Uterus (tissue), 4 donors: ENCODE results near the gene C11orf58. TPM values are rescaled to one million over a fixed set of nuclear protein-coding genes. Genes with fewer than 3 reads are reported as not detected.

Experiments used
- DNase-seq, 2 donors: peaks; one replicate each; pipeline ENCODE4 v3.0.0-alpha.2; 2019 to 2020
- H3K27ac ChIP-seq, 2 donors: fragments of 200-600 bp; sonication (generic); 1 replicate in 1 of 2; 2 replicates in 1 of 2; pipeline ENCODE4 v1.5.1; 2016 to 2018
- H3K27me3 ChIP-seq, 2 donors: fragments of 200-600 bp; sonication (generic); one replicate each; pipeline ENCODE4 v1.5.1; 2018 to 2019; ENCODE audit warnings: control low read depth in 1 of 2
- H3K36me3 ChIP-seq, 2 donors: fragments of 200-600 bp; sonication (generic); one replicate each; pipeline ENCODE4 v1.5.1; 2019; ENCODE audit warnings: control low read depth in 1 of 2
- H3K4me1 ChIP-seq, 2 donors: fragments of 200-600 bp; sonication (generic); one replicate each; pipeline ENCODE4 v1.5.1; 2018 to 2019; ENCODE audit warnings: control low read depth in 1 of 2
- H3K4me3 ChIP-seq, 2 donors: fragments of 200-600 bp; sonication (generic); 1 replicate in 1 of 2; 2 replicates in 1 of 2; pipeline ENCODE4 v1.5.1; 2018 to 2019; ENCODE audit warnings: mild to moderate bottlenecking in 1 of 2
- H3K9me3 ChIP-seq, 2 donors: fragments of 200-600 bp; sonication (generic); one replicate each; pipeline ENCODE4 v1.5.1; 2019; ENCODE audit warnings: control low read depth in 1 of 2
- POLR2A ChIP-seq, 2 donors: fragments of 450-650 bp; IDR thresholded peaks; one replicate each; pipeline ENCODE4 v1.6.1; 2016; ENCODE audit warnings: antibody characterized with exemption in 2 of 2, mild to moderate bottlenecking in 1 of 2, moderate library complexity in 1 of 2
- intact Hi-C: fragments of 100-400 bp; cut with DNase I; formaldehyde crosslinking; loops from one replicate; pipeline ENCODE4 v1.15.1; 2023; ENCODE audit warnings: low total_unique reads
- total RNA-seq, 4 donors: library from RNA; depleted of rRNA in 3 of 4; stranded (reverse); fragments of >200 nt in 3 of 4; gene quantifications; one replicate each; pipeline versions ENCODE4 v1.1.0 to v1.2.4, GENCODE V29; 2014 to 2023
- TF ChIP-seq, protein P1 (sequence below), 4 experiments: fragments of 200-600 bp in 2 of 4; fragments of 450-650 bp in 2 of 4; sonication (generic) in 2 of 4; IDR thresholded peaks; one replicate each; pipeline ENCODE4 v1.5.1; 2016 to 2019; ENCODE audit warnings: antibody characterized with exemption in 4 of 4, mild to moderate bottlenecking in 2 of 4, moderate library complexity in 1 of 4
- donor health status: DM: yes; HTN: yes; CAD: no.

C11orf58 gene
- total RNA-seq, 4 donors from 2014 or later: 126 to 252 (median 148) TPM

DNA sequence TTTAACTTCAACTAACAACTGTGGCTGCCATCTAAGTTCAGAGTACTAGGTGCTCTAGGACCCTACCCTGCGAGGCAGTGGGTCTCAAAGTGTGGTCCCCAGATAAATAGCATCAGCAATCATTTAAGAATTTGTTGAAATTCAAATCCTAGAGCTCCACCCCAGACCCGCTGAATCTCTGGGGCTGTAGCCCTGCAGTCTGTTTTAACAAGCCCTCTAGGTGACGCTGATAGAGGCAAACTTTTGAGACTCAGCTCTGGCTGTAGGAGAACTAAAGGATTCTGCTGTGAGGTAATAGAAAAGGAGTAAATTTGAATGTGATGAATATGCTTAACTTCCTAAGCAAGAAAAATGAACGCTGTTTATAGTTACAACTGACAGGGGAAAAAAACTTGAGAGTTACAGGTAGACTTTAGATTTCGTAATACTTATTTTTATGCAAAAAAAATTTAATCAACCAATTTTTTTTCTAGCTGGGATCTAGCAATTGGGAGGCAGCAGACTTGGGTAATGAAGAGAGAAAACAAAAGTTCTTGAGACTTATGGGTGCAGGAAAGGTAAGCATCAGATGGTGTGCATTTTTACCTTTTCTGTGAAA lies 5.8 kb downstream of the C11orf58 start:
- Histone ChIP-seq H3K27me3 (no peaks in the 10 kb centered on the region), H3K4me3 (no peak overlapping the region), H3K36me3 (no peaks in the 10 kb centered on the region), H3K27ac (no peak overlapping the region), H3K4me1 (peaks cover 7 to 20% of the 10 kb centered on the region in 2 donors), H3K9me3 (no peaks in the 10 kb centered on the region)
- no peak for DNase-seq
- TF ChIP-seq POLR2A (IDR thresholded peaks at IDR 0.05): no peak
- TF ChIP-seq, protein P1, sequence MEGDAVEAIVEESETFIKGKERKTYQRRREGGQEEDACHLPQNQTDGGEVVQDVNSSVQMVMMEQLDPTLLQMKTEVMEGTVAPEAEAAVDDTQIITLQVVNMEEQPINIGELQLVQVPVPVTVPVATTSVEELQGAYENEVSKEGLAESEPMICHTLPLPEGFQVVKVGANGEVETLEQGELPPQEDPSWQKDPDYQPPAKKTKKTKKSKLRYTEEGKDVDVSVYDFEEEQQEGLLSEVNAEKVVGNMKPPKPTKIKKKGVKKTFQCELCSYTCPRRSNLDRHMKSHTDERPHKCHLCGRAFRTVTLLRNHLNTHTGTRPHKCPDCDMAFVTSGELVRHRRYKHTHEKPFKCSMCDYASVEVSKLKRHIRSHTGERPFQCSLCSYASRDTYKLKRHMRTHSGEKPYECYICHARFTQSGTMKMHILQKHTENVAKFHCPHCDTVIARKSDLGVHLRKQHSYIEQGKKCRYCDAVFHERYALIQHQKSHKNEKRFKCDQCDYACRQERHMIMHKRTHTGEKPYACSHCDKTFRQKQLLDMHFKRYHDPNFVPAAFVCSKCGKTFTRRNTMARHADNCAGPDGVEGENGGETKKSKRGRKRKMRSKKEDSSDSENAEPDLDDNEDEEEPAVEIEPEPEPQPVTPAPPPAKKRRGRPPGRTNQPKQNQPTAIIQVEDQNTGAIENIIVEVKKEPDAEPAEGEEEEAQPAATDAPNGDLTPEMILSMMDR (IDR thresholded peaks at IDR 0.05): no peak
- intact Hi-C loops: no loop called here

DNA sequence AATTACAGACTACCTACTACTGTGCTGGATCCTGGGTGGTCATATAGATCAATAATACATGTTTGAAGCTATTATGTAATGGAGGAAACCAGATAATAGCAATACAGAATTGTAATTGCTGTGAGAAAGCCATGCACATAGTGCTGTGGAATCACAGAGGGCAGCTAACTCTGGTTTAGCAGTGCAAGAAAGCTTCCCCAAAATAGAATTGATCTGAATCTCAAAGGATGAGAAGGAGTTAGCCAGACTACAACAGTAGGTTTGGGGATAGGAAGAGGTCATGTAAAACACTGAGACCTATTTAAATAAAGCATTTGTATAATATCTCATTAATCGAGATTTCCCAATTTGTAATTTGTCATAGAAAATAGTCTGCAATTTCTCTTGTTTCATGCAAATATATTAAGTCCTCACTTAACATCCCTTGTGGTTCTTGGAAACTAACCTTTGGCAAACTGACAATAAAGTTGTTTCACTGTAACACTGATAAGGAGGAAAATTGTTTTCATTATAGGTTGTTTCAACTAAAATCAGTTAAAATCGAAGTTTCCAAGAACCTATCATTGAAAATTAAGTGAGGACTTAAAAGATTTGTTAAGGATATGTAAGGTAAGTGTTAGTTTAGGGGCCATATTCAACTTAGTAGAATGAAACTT lies 7.6 kb downstream of the C11orf58 start:
- TF ChIP-seq, protein P1 (IDR thresholded peaks at IDR 0.05): no peak
- no peak for TF ChIP-seq POLR2A (IDR thresholded peaks at IDR 0.05)
- H3K9me3 ChIP-seq: no peaks in the 10 kb centered on the region
- H3K4me1 ChIP-seq: peaks cover 0 to 20% of the 10 kb centered on the region in 2 donors
- H3K27ac ChIP-seq: no peak overlapping the region
- H3K4me3 ChIP-seq: no peak overlapping the region
- no peaks in the 10 kb centered on the region for H3K27me3 ChIP-seq
- H3K36me3 ChIP-seq: no peaks in the 10 kb centered on the region
- DNase-seq: no peak
- intact Hi-C loops: no loop called here

DNA sequence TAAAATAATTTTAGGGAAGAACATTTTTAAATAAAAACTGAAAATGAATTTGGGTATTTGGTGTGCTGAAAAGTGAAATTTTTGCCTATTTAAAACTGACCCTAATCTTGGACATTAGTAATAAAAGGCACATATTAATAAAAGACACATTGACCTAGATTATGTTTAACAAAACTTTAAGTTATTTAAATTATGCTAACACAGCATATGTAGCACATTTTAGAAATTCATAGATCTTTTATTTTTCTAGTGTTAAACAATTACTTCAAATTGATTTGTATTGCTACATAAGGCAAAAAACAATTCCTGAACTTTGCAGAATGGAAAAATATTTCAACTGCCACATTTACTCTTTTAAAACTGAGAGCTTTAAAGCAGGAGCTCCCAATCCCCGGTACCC lies 10.6 kb downstream of the C11orf58 start:
- TF ChIP-seq POLR2A (IDR thresholded peaks at IDR 0.05): no peak
- TF ChIP-seq, protein P1 (IDR thresholded peaks at IDR 0.05): no peak
- Histone ChIP-seq H3K9me3 (no peaks in the 10 kb centered on the region), H3K4me3 (no peak overlapping the region), H3K4me1 (peaks cover 0 to 8% of the 10 kb centered on the region in 2 donors), H3K27ac (no peak overlapping the region), H3K27me3 (no peaks in the 10 kb centered on the region), H3K36me3 (no peaks in the 10 kb centered on the region)
- intact Hi-C loops: no loop called here
- DNase-seq: no peak

DNA sequence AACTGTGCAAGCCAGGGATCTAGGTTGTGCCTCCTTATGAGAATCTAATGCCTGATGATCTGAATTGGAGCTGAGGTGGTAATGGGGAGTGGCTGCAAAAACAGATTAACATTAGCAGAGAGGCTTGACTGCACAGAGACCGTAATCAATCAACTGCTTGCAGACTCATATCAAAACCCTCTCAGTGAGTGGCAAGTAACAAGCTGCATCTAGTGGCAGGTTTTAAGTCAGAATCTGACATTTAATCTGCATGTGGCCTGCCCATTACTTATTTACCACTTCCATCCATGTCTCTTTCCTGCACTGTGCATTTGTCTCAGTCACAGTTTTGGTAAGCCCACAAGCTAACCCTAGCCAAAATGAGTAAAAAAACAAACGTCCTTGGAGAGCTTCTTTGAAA lies 11.2 kb downstream of the C11orf58 start:
- Histone ChIP-seq H3K9me3 (no peaks in the 10 kb centered on the region), H3K36me3 (no peaks in the 10 kb centered on the region), H3K27me3 (no peaks in the 10 kb centered on the region), H3K4me3 (no peak overlapping the region), H3K27ac (no peak overlapping the region), H3K4me1 (peaks cover 0 to 8% of the 10 kb centered on the region in 2 donors)
- no peak for DNase-seq
- intact Hi-C loops: no loop called here
- TF ChIP-seq POLR2A (IDR thresholded peaks at IDR 0.05): no peak
- TF ChIP-seq, protein P1 (IDR thresholded peaks at IDR 0.05): no peak

DNA sequence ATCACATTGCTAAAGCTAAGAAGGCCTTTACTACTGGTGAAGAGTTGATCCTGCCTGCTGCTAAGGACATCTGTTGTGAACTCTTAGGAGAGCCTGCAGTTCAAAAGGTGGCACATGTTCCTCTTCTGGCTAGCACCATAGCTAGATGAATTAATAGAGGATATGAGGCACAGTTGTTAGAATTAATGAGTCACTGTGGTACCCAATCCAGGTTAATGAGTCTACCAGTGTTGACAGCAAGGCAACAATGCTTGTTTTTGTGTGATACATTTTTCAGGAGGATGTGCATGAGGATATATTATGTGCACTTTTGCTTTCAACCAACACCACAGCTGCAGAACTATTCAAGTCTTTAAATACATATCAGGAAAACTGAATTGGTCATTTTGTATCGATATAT lies 12.0 kb downstream of the C11orf58 start:
- Histone ChIP-seq H3K27me3 (no peaks in the 10 kb centered on the region), H3K9me3 (no peaks in the 10 kb centered on the region), H3K27ac (no peak overlapping the region), H3K36me3 (no peaks in the 10 kb centered on the region), H3K4me3 (no peak overlapping the region), H3K4me1 (peaks cover 0 to 6% of the 10 kb centered on the region in 2 donors)
- TF ChIP-seq, protein P1 (IDR thresholded peaks at IDR 0.05): no peak
- TF ChIP-seq POLR2A (IDR thresholded peaks at IDR 0.05): no peak
- no peak for DNase-seq
- intact Hi-C loops: no loop called here
